Measurements from ENCODE around the gene ACTR1A.

DNA sequence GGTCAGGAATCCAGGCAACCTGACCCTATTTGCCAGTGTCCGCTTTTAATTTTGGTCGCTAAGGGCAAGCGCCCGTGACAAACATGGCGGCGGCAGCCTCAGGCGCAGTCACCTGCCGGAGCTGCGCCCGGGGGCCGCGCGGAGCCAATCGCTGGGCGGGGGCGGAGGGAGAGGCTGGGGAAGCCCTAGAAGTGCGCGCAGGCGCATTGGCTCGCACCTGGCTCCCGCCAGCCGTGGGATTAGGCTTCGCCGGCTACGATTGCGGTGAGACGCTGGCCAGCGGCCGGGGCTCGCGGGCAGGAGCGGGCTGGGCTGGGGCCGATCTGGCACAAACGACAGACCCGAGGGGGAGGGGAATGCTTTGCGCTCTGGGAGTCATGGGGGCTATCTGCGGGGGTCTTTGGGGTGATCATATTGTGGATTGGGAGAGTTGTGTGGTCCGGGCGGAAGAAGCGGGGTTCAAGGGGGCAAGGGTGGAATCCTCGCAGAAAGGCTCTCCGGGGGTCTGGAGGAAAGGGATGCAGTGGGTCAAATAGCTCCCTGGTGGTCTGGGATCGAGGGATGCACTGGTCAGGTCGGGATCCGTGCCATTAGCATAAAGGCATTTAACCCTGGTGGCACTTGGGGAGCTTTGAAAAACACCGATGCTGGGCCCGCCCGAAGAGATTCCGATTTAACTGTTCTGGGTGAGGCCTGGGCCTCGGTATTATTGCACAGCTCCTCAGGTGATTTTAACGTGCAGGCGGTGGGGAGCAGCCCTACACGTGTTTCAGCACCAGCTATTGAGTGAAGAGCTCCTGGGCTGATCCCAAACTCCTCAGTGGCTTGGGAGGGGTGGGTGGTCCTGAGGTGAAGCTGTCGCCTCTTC lies 41.1 kb downstream of the ACTR1A start:
- no peak for TF ChIP-seq POLR2A (IDR thresholded peaks at IDR 0.05)
- TF ChIP-seq, protein P1, sequence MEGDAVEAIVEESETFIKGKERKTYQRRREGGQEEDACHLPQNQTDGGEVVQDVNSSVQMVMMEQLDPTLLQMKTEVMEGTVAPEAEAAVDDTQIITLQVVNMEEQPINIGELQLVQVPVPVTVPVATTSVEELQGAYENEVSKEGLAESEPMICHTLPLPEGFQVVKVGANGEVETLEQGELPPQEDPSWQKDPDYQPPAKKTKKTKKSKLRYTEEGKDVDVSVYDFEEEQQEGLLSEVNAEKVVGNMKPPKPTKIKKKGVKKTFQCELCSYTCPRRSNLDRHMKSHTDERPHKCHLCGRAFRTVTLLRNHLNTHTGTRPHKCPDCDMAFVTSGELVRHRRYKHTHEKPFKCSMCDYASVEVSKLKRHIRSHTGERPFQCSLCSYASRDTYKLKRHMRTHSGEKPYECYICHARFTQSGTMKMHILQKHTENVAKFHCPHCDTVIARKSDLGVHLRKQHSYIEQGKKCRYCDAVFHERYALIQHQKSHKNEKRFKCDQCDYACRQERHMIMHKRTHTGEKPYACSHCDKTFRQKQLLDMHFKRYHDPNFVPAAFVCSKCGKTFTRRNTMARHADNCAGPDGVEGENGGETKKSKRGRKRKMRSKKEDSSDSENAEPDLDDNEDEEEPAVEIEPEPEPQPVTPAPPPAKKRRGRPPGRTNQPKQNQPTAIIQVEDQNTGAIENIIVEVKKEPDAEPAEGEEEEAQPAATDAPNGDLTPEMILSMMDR (IDR thresholded peaks at IDR 0.05) = no peak
